ENCODE data around the gene NDUFB3.

Gene NDUFB3

GRCh38 chr2:201128933-201129505, 57.2 kb downstream of the NDUFB3 start:
- no peak for DNase-seq (ENCODE audit: low read depth)

GRCh38 chr2:201130524-201131186, 58.9 kb downstream of the NDUFB3 start:
- DNase-seq (ENCODE audit: low read depth), result no peak

- no peak for DNase-seq (ENCODE audit: low read depth)
Measured at GRCh38 chr2:201132518-201132917, 60.7 kb downstream of the NDUFB3 start.
